Measurements from ENCODE around the gene IFIT1B. TPM values are rescaled to one million over a fixed set of nuclear protein-coding genes. Genes with fewer than 3 reads are reported as not detected.

IFIT1B gene
- total and polyA plus RNA-seq, 4 donors, result 0.21 to 3.7 TPM; not detected in 2

- ATAC-seq (ENCODE audit: insufficient read depth, low FRiP score) (no peak), DNase-seq (no peak)
- Histone ChIP-seq H3K9me3 (ENCODE audit: control insufficient read depth in 4 of 4, insufficient read depth in 3 of 4, low read length in 3 of 4) (no peaks in the 10 kb centered on the region), H3K27me3 (ENCODE audit: control insufficient read depth in 3 of 3, insufficient read depth in 3 of 3, low read length in 2 of 3) (no peaks in the 10 kb centered on the region), H3K27ac (ENCODE audit: low read depth in 1 of 2, low read length in 1 of 2) (no peak overlapping the region), H3K9ac (ENCODE audit: insufficient read depth in 1 of 2, low read length in 2 of 2) (no peak overlapping the region), H3K4me3 (no peak overlapping the region), H3K36me3 (ENCODE audit: control insufficient read depth in 4 of 4, insufficient read depth in 4 of 4, low read length in 4 of 4) (no peaks in the 10 kb centered on the region), H3K4me1 (ENCODE audit: control insufficient read depth in 5 of 5, insufficient read depth in 5 of 5, low read length in 5 of 5) (peaks cover 0 to 19% (median 3%) of the 10 kb centered on the region in 5 donors)
- TF ChIP-seq CTCF (IDR thresholded peaks at IDR 0.05; ENCODE audit: control extremely low read depth, extremely low read depth), result no peak
Measured at GRCh38 chr10:89360157-89360556, 17.7 kb upstream of the IFIT1B start.

- Histone ChIP-seq H3K9me3 (ENCODE audit: control insufficient read depth in 4 of 4, insufficient read depth in 3 of 4, low read length in 3 of 4) (no peaks in the 10 kb centered on the region), H3K4me1 (ENCODE audit: control insufficient read depth in 5 of 5, insufficient read depth in 5 of 5, low read length in 5 of 5) (peaks cover 0 to 9% (median 5%) of the 10 kb centered on the region in 5 donors), H3K4me3 (no peak overlapping the region), H3K27me3 (ENCODE audit: control insufficient read depth in 3 of 3, insufficient read depth in 3 of 3, low read length in 2 of 3) (no peaks in the 10 kb centered on the region), H3K27ac (ENCODE audit: low read depth in 1 of 2, low read length in 1 of 2) (no peak overlapping the region), H3K36me3 (ENCODE audit: control insufficient read depth in 4 of 4, insufficient read depth in 4 of 4, low read length in 4 of 4) (no peaks in the 10 kb centered on the region), H3K9ac (ENCODE audit: insufficient read depth in 1 of 2, low read length in 2 of 2) (no peak overlapping the region)
- no peak for TF ChIP-seq CTCF (IDR thresholded peaks at IDR 0.05; ENCODE audit: control extremely low read depth, extremely low read depth)
- no peak for ATAC-seq (ENCODE audit: insufficient read depth, low FRiP score)
- DNase-seq, result no peak
Measured at GRCh38 chr10:89362929-89363328, 14.9 kb upstream of the IFIT1B start.

- DNase-seq (no peak), ATAC-seq (ENCODE audit: insufficient read depth, low FRiP score) (no peak)
- no peak for TF ChIP-seq CTCF (IDR thresholded peaks at IDR 0.05; ENCODE audit: control extremely low read depth, extremely low read depth)
- Histone ChIP-seq H3K9me3 (ENCODE audit: control insufficient read depth in 4 of 4, insufficient read depth in 3 of 4, low read length in 3 of 4) (no peaks in the 10 kb centered on the region), H3K4me1 (ENCODE audit: control insufficient read depth in 5 of 5, insufficient read depth in 5 of 5, low read length in 5 of 5) (peaks cover 1 to 18% (median 11%) of the 10 kb centered on the region in 5 donors), H3K27ac (ENCODE audit: low read depth in 1 of 2, low read length in 1 of 2) (no peak overlapping the region), H3K27me3 (ENCODE audit: control insufficient read depth in 3 of 3, insufficient read depth in 3 of 3, low read length in 2 of 3) (no peaks in the 10 kb centered on the region), H3K9ac (ENCODE audit: insufficient read depth in 1 of 2, low read length in 2 of 2) (no peak overlapping the region), H3K4me3 (no peak overlapping the region), H3K36me3 (ENCODE audit: control insufficient read depth in 4 of 4, insufficient read depth in 4 of 4, low read length in 4 of 4) (no peaks in the 10 kb centered on the region)
- WGBS, 2 donors, result 61 to 71% methylated on average over 6 of the region's 6 CpGs
Measured at GRCh38 chr10:89363729-89364442, 14.0 kb upstream of the IFIT1B start.

- Histone ChIP-seq H3K36me3 (ENCODE audit: control insufficient read depth in 4 of 4, insufficient read depth in 4 of 4, low read length in 4 of 4) (no peaks in the 10 kb centered on the region), H3K27me3 (ENCODE audit: control insufficient read depth in 3 of 3, insufficient read depth in 3 of 3, low read length in 2 of 3) (no peaks in the 10 kb centered on the region), H3K9me3 (ENCODE audit: control insufficient read depth in 4 of 4, insufficient read depth in 3 of 4, low read length in 3 of 4) (no peaks in the 10 kb centered on the region), H3K9ac (ENCODE audit: insufficient read depth in 1 of 2, low read length in 2 of 2) (no peak overlapping the region), H3K27ac (ENCODE audit: low read depth in 1 of 2, low read length in 1 of 2) (no peak overlapping the region), H3K4me3 (no peak overlapping the region), H3K4me1 (ENCODE audit: control insufficient read depth in 5 of 5, insufficient read depth in 5 of 5, low read length in 5 of 5) (peaks cover 3 to 25% (median 16%) of the 10 kb centered on the region in 5 donors)
- ATAC-seq (ENCODE audit: insufficient read depth, low FRiP score) (no peak), DNase-seq (no peak)
- WGBS, 2 donors, result 89 to 91% methylated on average over 1 of the region's 1 CpG
- TF ChIP-seq CTCF (IDR thresholded peaks at IDR 0.05; ENCODE audit: control extremely low read depth, extremely low read depth), result no peak
Measured at GRCh38 chr10:89364531-89364930, 13.3 kb upstream of the IFIT1B start.

All from lung (tissue), 12 donors.